ENCODE results near the gene FAM90A26. TPM values are rescaled to one million over a fixed set of nuclear protein-coding genes. Genes with fewer than 3 reads are reported as not detected.
"Not testable (repeated sequence)": the region's sequence is repeated elsewhere in the genome, so short reads cannot be mapped to it uniquely, and the experiment has no call there.

Gene FAM90A26
- total and polyA plus RNA-seq, 2 of the 8 experiments (the other 6 are each of a cell fraction or from before 2014, with no cell fraction given), result not detected

GRCh38 chr4:9210357-9210756, 40.1 kb downstream of the FAM90A26 start, which contains the start of gene USP17L10:
USP17L10 (plus strand) TSS chr4:9210657; CDS start chr4:9210657, 0 bp downstream.
- H3K27ac ChIP-seq (ENCODE audit: low read depth, low read length); H4K8ac ChIP-seq (ENCODE audit: extremely low read depth, insufficient read depth, low read length); H3K4ac ChIP-seq (replicated peaks; ENCODE audit: insufficient read length, low read depth, low read length); H3K4me1 ChIP-seq (replicated peaks in 1 of 4; ENCODE audit: control insufficient read depth in 3 of 4, insufficient read depth in 4 of 4, low read length in 3 of 4); H3K9me3 ChIP-seq (ENCODE audit: insufficient read depth in 2 of 2, low read depth in 1 of 2, low read length in 1 of 2); H2AFZ ChIP-seq (ENCODE audit: low read length); H2AK5ac ChIP-seq (ENCODE audit: low read depth, low read length); POLR2A ChIA-PET (ENCODE audit: partially characterized antibody); DNase-seq (ENCODE audit: low read depth in 1 of 2, low spot score in 2 of 2); H3K23ac ChIP-seq (ENCODE audit: insufficient read length); H3K27me3 ChIP-seq (replicated peaks in 1 of 4; ENCODE audit: control insufficient read depth in 3 of 4, extremely low read depth in 1 of 4, insufficient read depth in 3 of 4, low read length in 3 of 4); H4K20me1 ChIP-seq (replicated peaks in 1 of 2; ENCODE audit: control insufficient read depth in 1 of 2, insufficient read depth in 2 of 2, low read length in 2 of 2); H3K18ac ChIP-seq (ENCODE audit: extremely low read depth, low read length); H3K79me2 ChIP-seq (ENCODE audit: control insufficient read depth in 1 of 2, insufficient read depth in 2 of 2, low read length in 2 of 2); H3K56ac ChIP-seq (replicated peaks; ENCODE audit: insufficient read length, low read depth, low read length); H4K5ac ChIP-seq (ENCODE audit: insufficient read length, low read depth, low read length); H3K14ac ChIP-seq (ENCODE audit: insufficient read length); H2BK20ac ChIP-seq (ENCODE audit: low read length); H2BK12ac ChIP-seq (ENCODE audit: low read depth, low read length); H2BK15ac ChIP-seq (ENCODE audit: low read length); H3K36me3 ChIP-seq (ENCODE audit: control insufficient read depth in 2 of 4, insufficient read depth in 4 of 4, low read length in 3 of 4); H3K79me1 ChIP-seq (ENCODE audit: low read depth, low read length); H2BK5ac ChIP-seq (ENCODE audit: low read depth, low read length); H3K4me3 ChIP-seq (ENCODE audit: extremely low read depth in 1 of 4, insufficient read depth in 2 of 4, low read depth in 3 of 4, low read length in 4 of 4); FAIRE-seq; H3K9ac ChIP-seq (replicated peaks in 1 of 4; ENCODE audit: extremely low read depth in 1 of 4, low read depth in 3 of 4, low read length in 3 of 4); CTCF ChIA-PET (ENCODE audit: partially characterized antibody); H3K4me2 ChIP-seq (ENCODE audit: insufficient read depth in 1 of 2, low read depth in 2 of 2, low read length in 2 of 2); H3K23me2 ChIP-seq (ENCODE audit: low read depth, low read length); H2BK120ac ChIP-seq (replicated peaks; ENCODE audit: low read depth, low read length); H4K91ac ChIP-seq (replicated peaks; ENCODE audit: insufficient read length, low read length): not testable (repeated sequence)
- 84% methylated on average over 10 of the region's 13 CpGs; no CpG with 5 or more reads in 1 of the 2 experiments for WGBS, 2 experiments (ENCODE audit: extremely low coverage in 1 of 2, insufficient coverage in 1 of 2, insufficient read length in 1 of 2, insufficient replicate concordance in 2 of 2, low coverage in 1 of 2, low lambda C conversion rate in 2 of 2, missing lambda C conversion rate in 1 of 2)

GRCh38 chr4:9214701-9215100, 44.5 kb downstream of the FAM90A26 start:
- DNase-seq (ENCODE audit: low read depth in 1 of 2, low spot score in 2 of 2); H4K91ac ChIP-seq (replicated peaks; ENCODE audit: insufficient read length, low read length); H2BK12ac ChIP-seq (ENCODE audit: low read depth, low read length); H4K8ac ChIP-seq (ENCODE audit: extremely low read depth, insufficient read depth, low read length); H3K14ac ChIP-seq (ENCODE audit: insufficient read length); H2BK20ac ChIP-seq (ENCODE audit: low read length); H3K4ac ChIP-seq (replicated peaks; ENCODE audit: insufficient read length, low read depth, low read length); H3K9me3 ChIP-seq (ENCODE audit: insufficient read depth in 2 of 2, low read depth in 1 of 2, low read length in 1 of 2); H3K4me2 ChIP-seq (ENCODE audit: insufficient read depth in 1 of 2, low read depth in 2 of 2, low read length in 2 of 2); H3K27me3 ChIP-seq (replicated peaks in 1 of 4; ENCODE audit: control insufficient read depth in 3 of 4, extremely low read depth in 1 of 4, insufficient read depth in 3 of 4, low read length in 3 of 4); H3K27ac ChIP-seq (ENCODE audit: low read depth, low read length); H3K23me2 ChIP-seq (ENCODE audit: low read depth, low read length); H3K4me3 ChIP-seq (ENCODE audit: extremely low read depth in 1 of 4, insufficient read depth in 2 of 4, low read depth in 3 of 4, low read length in 4 of 4); H3K79me2 ChIP-seq (ENCODE audit: control insufficient read depth in 1 of 2, insufficient read depth in 2 of 2, low read length in 2 of 2); H4K5ac ChIP-seq (ENCODE audit: insufficient read length, low read depth, low read length); H3K36me3 ChIP-seq (ENCODE audit: control insufficient read depth in 2 of 4, insufficient read depth in 4 of 4, low read length in 3 of 4); FAIRE-seq; H2BK15ac ChIP-seq (ENCODE audit: low read length); H3K23ac ChIP-seq (ENCODE audit: insufficient read length); H3K4me1 ChIP-seq (replicated peaks in 1 of 4; ENCODE audit: control insufficient read depth in 3 of 4, insufficient read depth in 4 of 4, low read length in 3 of 4); H3K56ac ChIP-seq (replicated peaks; ENCODE audit: insufficient read length, low read depth, low read length); H4K20me1 ChIP-seq (replicated peaks in 1 of 2; ENCODE audit: control insufficient read depth in 1 of 2, insufficient read depth in 2 of 2, low read length in 2 of 2); H2AFZ ChIP-seq (ENCODE audit: low read length); H3K18ac ChIP-seq (ENCODE audit: extremely low read depth, low read length); H3K9ac ChIP-seq (replicated peaks in 1 of 4; ENCODE audit: extremely low read depth in 1 of 4, low read depth in 3 of 4, low read length in 3 of 4); H2BK5ac ChIP-seq (ENCODE audit: low read depth, low read length); CTCF ChIA-PET (ENCODE audit: partially characterized antibody); POLR2A ChIA-PET (ENCODE audit: partially characterized antibody); H3K79me1 ChIP-seq (ENCODE audit: low read depth, low read length); H2BK120ac ChIP-seq (replicated peaks; ENCODE audit: low read depth, low read length); H2AK5ac ChIP-seq (ENCODE audit: low read depth, low read length): not testable (repeated sequence)
- 73% methylated on average over 9 of the region's 14 CpGs; no CpG with 5 or more reads in 1 of the 2 experiments for WGBS, 2 experiments (ENCODE audit: extremely low coverage in 1 of 2, insufficient coverage in 1 of 2, insufficient read length in 1 of 2, insufficient replicate concordance in 2 of 2, low coverage in 1 of 2, low lambda C conversion rate in 2 of 2, missing lambda C conversion rate in 1 of 2)
